GM12801 (cell line): Measurements from ENCODE around the gene PIK3IP1.

ENCODE experiments used
- TF ChIP-seq, protein P1 (sequence below): IDR thresholded peaks from one replicate; pipeline ENCODE4 v1.5.1; 2011; ENCODE audit warnings: control low read depth; ENCODE audit not compliant: insufficient read length; ENCODE audit errors: extremely low read depth

Gene PIK3IP1

GRCh38 chr22:31243339-31244045 lies 48.8 kb downstream of the PIK3IP1 start:
- TF ChIP-seq, protein P1, sequence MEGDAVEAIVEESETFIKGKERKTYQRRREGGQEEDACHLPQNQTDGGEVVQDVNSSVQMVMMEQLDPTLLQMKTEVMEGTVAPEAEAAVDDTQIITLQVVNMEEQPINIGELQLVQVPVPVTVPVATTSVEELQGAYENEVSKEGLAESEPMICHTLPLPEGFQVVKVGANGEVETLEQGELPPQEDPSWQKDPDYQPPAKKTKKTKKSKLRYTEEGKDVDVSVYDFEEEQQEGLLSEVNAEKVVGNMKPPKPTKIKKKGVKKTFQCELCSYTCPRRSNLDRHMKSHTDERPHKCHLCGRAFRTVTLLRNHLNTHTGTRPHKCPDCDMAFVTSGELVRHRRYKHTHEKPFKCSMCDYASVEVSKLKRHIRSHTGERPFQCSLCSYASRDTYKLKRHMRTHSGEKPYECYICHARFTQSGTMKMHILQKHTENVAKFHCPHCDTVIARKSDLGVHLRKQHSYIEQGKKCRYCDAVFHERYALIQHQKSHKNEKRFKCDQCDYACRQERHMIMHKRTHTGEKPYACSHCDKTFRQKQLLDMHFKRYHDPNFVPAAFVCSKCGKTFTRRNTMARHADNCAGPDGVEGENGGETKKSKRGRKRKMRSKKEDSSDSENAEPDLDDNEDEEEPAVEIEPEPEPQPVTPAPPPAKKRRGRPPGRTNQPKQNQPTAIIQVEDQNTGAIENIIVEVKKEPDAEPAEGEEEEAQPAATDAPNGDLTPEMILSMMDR = no peak

DNA sequence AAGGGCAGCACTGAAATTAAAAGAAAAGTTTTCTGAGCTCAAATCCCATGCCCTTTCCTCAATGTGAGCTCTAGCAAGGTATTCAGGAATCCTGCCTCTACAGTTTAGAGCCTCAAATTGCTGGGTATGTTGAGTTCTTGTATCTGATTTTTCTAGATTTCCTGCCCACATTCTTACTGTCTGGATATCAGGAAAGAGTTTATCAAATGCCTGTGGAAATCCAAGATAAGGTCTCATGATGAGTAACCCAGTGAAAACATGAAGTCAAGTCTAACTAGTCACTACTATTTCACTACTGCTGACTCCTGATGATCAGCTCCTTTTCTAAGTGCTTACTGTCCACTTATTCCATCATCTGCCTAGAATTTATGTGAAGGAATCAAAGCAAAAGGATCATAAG lies 50.4 kb downstream of the PIK3IP1 start:
- TF ChIP-seq, protein P1 = no peak

DNA sequence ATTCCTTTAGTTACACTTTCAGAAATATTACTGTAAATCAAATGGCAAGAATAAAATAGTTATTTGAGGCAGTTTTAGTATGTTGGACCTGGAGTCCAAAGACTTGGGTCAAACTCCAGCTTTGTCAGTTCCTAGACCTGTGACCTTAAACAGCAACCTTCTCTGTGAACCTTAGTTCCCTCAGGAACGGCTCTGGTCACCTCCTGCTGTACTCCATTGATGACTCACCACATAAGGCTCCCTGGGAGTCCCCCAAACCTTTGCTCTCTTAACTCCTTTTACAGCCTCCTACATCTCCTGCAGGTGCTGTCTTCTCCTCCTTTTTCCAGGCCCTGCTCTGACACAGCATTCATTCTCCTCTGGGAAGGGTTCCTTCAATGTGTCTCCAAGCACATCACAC lies 51.1 kb downstream of the PIK3IP1 start:
- TF ChIP-seq, protein P1 = no peak

DNA sequence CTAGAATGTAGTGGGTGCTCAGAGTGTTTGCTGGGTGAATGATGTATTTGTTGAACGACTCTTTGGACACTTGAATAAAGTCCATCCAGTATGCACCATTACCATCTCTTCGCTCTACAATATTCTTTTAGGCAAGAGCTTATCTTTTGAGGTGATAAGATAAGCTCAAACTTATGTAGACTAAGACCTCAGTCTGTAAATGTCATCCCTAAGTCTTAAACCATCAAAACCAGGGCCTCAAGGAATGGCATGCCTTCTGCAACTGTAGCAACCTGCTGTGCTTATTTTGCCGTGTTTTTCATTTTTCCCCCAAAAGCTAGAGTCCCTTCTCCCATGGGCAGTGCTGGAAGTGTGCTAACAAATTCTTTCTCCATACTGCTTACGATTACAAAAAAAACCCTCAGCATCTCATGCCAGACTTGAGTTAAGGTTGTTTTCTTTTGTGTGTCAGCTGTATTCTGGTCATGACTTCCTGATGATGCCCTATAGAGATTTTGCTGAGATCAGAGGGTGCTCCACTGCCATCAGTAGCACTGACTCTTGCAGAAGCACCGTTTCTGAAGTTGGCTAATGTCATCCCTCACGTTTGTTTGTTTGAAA lies 52.4 kb downstream of the PIK3IP1 start:
- TF ChIP-seq, protein P1 = no peak

GRCh38 chr22:31238057-31238456 lies 54.2 kb downstream of the PIK3IP1 start:
- TF ChIP-seq, protein P1 = no peak

DNA sequence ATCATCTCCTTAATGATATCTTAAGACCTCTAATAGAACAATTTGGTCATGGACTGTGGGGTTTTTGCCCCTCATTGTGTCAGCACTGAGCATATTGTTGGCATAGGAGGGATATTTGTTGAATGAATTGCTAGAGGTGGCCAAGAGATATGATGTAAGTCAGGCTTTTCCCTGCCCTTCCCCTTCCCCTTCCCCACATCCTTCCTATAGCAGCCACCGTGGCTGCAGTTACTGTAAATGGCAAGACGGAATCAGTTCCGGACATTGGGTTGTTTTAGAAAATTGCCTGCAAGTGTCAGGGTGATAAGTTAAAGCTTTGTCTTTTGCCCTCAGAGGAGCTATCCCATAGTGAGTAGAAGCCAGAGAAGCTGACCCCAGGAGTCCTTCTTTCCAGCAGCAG lies 57.2 kb downstream of the PIK3IP1 start:
- TF ChIP-seq, protein P1 = no peak

DNA sequence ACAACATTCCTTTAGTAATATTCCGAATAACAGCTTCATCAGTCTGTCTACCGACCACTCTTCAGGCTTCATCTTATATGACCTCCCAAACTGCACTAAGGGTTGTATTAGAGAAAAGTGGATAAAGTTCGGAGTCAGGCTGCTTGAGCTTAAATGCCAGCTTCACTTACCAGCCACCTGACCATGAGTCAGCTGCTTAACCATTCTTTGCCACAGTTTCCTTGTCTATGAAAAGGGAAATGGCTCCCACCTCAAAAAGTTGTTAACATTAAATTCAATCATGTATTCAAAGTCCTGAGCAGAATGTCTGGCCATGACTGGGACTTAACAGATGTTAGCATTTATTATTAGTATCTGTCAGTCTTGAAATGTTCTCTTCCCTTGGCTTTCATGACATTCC lies 59.3 kb downstream of the PIK3IP1 start:
- TF ChIP-seq, protein P1 = no peak
